GM23338 (cell line): ENCODE results near the gene YOD1. TPM values are rescaled to one million over a fixed set of nuclear protein-coding genes. Genes with fewer than 3 reads are reported as not detected.

Experiments used
- ATAC-seq: fragments of 200-7000 bp; cut with Tn5 transposase; 3 replicates; pipeline ENCODE4 v1.9.1; 2020
- DNase-seq: peaks from one replicate; pipeline ENCODE4 v3.0.0-alpha.2; 2015; ENCODE audit warnings: low spot score
- H2AFZ ChIP-seq: fragments of 200-600 bp; sonication (generic); 2 replicates; pipeline ENCODE4 v1.8.0; 2016; ENCODE audit warnings: antibody characterized with exemption, mild to moderate bottlenecking, moderate library complexity
- H3F3A ChIP-seq: fragments of 200-600 bp; sonication (generic); replicated peaks from 2 replicates; pipeline ENCODE4 v1.8.0; 2017; ENCODE audit warnings: antibody characterized with exemption, mixed run types, low read depth
- H3K27ac ChIP-seq: fragments of 200-600 bp; sonication (generic); 2 replicates; pipeline ENCODE4 v1.6.1; 2016; ENCODE audit warnings: low read depth
- H3K27me3 ChIP-seq: fragments of 200-600 bp; sonication (generic); 2 replicates; pipeline ENCODE4 v1.8.0; 2016; ENCODE audit warnings: mild to moderate bottlenecking, mixed run types, moderate library complexity; ENCODE audit not compliant: insufficient read depth
- H3K36me3 ChIP-seq: fragments of 200-600 bp; sonication (generic); 2 replicates; pipeline ENCODE4 v1.8.0; 2016; ENCODE audit warnings: mild to moderate bottlenecking; ENCODE audit not compliant: insufficient read depth
- H3K4me1 ChIP-seq: fragments of 200-600 bp; sonication (generic); 2 replicates; pipeline ENCODE4 v1.8.0; 2016; ENCODE audit warnings: mild to moderate bottlenecking, moderate library complexity; ENCODE audit not compliant: insufficient read depth
- H3K4me2 ChIP-seq: fragments of 200-600 bp; sonication (generic); 2 replicates; pipeline ENCODE4 v1.7.1; 2017; ENCODE audit warnings: mixed run types
- H3K4me3 ChIP-seq: fragments of 200-600 bp; sonication (generic); 2 replicates; pipeline ENCODE4 v1.6.1; 2016; ENCODE audit warnings: mixed run types
- H3K79me2 ChIP-seq: fragments of 200-600 bp; sonication (generic); replicated peaks from 2 replicates; pipeline ENCODE4 v1.8.0; 2017; ENCODE audit warnings: mild to moderate bottlenecking; ENCODE audit not compliant: insufficient read depth
- H3K9me2 ChIP-seq: fragments of 200-600 bp; sonication (generic); 2 replicates; pipeline ENCODE4 v1.8.0; 2017; ENCODE audit not compliant: insufficient read depth
- H4K20me1 ChIP-seq: fragments of 200-600 bp; sonication (generic); replicated peaks from 2 replicates; pipeline ENCODE4 v1.8.0; 2017; ENCODE audit warnings: mild to moderate bottlenecking; ENCODE audit not compliant: insufficient read depth
- H3K27ac Mint-ChIP-seq: 2 replicates; pipeline ENCODE4 v1.8.0; 2020; ENCODE audit warnings: inconsistent platforms, mild to moderate bottlenecking, moderate library complexity, mixed read lengths
- H3K27me3 Mint-ChIP-seq: 3 replicates; pipeline ENCODE4 v1.8.0; 2022; ENCODE audit warnings: low read depth, mild to moderate bottlenecking, moderate library complexity, mixed read lengths, inconsistent platforms; ENCODE audit not compliant: insufficient read depth, poor library complexity
- H3K36me3 Mint-ChIP-seq: 3 replicates; pipeline ENCODE4 v1.8.0; 2021; ENCODE audit warnings: low read depth, mild to moderate bottlenecking, inconsistent platforms, moderate library complexity, mixed read lengths
- H3K4me1 Mint-ChIP-seq: 3 replicates; pipeline ENCODE4 v1.8.0; 2020; ENCODE audit warnings: mild to moderate bottlenecking, inconsistent platforms, mixed read lengths
- H3K4me3 Mint-ChIP-seq: 3 replicates; pipeline ENCODE4 v1.8.0; 2021; ENCODE audit warnings: moderate library complexity, mild to moderate bottlenecking, inconsistent platforms, mixed read lengths
- H3K9me3 Mint-ChIP-seq: 3 replicates; pipeline ENCODE4 v1.8.0; 2020; ENCODE audit warnings: moderate library complexity, mild to moderate bottlenecking, inconsistent platforms, mixed read lengths
- CREB1 ChIP-seq: fragments of 250-450 bp; sonication (Bioruptor Pico); IDR thresholded peaks from 2 replicates; pipeline ENCODE4 v1.5.0; 2020; ENCODE audit warnings: low read depth, mild to moderate bottlenecking, moderate library complexity
- EZH2 ChIP-seq: fragments of 200-600 bp; sonication (generic); IDR thresholded peaks from one replicate; pipeline ENCODE4 v1.8.0; 2017; ENCODE audit warnings: antibody characterized with exemption, mild to moderate bottlenecking, low read depth; ENCODE audit not compliant: unreplicated experiment
- EZH2phosphoT487 ChIP-seq: fragments of 200-600 bp; sonication (generic); IDR thresholded peaks from one replicate; pipeline ENCODE4 v1.8.1; 2018; ENCODE audit warnings: antibody characterized with exemption; ENCODE audit not compliant: unreplicated experiment
- JUNB ChIP-seq: IDR thresholded peaks from one replicate; pipeline ENCODE4 v1.6.1; 2016; ENCODE audit warnings: antibody characterized with exemption; ENCODE audit not compliant: unreplicated experiment
- NANOG ChIP-seq: IDR thresholded peaks from 2 replicates; pipeline ENCODE4 v1.6.1; 2016; ENCODE audit warnings: antibody characterized with exemption, borderline replicate concordance
- POLR2AphosphoS5 ChIP-seq: IDR thresholded peaks from 2 replicates; pipeline ENCODE4 v1.6.1; 2016; ENCODE audit warnings: antibody characterized with exemption, low read depth
- STAT1 ChIP-seq: IDR thresholded peaks from one replicate; pipeline ENCODE4 v1.6.1; 2016; ENCODE audit warnings: antibody characterized with exemption; ENCODE audit not compliant: unreplicated experiment
- ZNF114 ChIP-seq: fragments of 250-450 bp; sonication (Bioruptor Pico); IDR thresholded peaks from 2 replicates; pipeline ENCODE4 v1.5.0; 2020; ENCODE audit warnings: mild to moderate bottlenecking, moderate library complexity
- ZNF331 ChIP-seq: fragments of 250-450 bp; sonication (Bioruptor Pico); IDR thresholded peaks from 2 replicates; pipeline ENCODE4 v1.5.0; 2020; ENCODE audit warnings: low read depth, mild to moderate bottlenecking, moderate library complexity
- polyA plus RNA-seq: library from polyadenylated mRNA; unstranded; fragments of >200 nt; fragmentation: Nextera tagmentation; extraction: Ambion mirVana; gene quantifications from 2 replicates; pipeline ENCODE4 v1.2.1, GENCODE V29; 2016
- total RNA-seq: library from RNA; depleted of rRNA; stranded (reverse); fragments of >200 nt; shearing (Covaris generic); gene quantifications from 2 replicates; pipeline ENCODE4 v1.2.3, GENCODE V29; 2014
- TF ChIP-seq, protein P1 (sequence below): fragments of 250-450 bp; sonication (Bioruptor Pico); IDR thresholded peaks from 2 replicates; pipeline ENCODE4 v1.5.0; 2020; ENCODE audit warnings: mild to moderate bottlenecking, moderate library complexity
- TF ChIP-seq, protein P2 (sequence below): IDR thresholded peaks from one replicate; pipeline ENCODE4 v1.6.1; 2018; ENCODE audit warnings: antibody characterized with exemption; ENCODE audit not compliant: unreplicated experiment
- TF ChIP-seq, protein P3 (sequence below), 2 experiments: fragments of 200-600 bp in 1 of 2; sonication (generic) in 1 of 2; conservative IDR thresholded peaks; 2 replicates each; pipeline versions ENCODE4 v1.5.1 to v1.6.1; 2016 to 2017; ENCODE audit warnings: antibody characterized with exemption in 2 of 2, low read depth in 2 of 2, mild to moderate bottlenecking in 2 of 2, moderate library complexity in 1 of 2
- TF ChIP-seq, protein P4 (sequence below): IDR thresholded peaks from 2 replicates; pipeline ENCODE4 v1.6.1; 2016; ENCODE audit warnings: antibody characterized with exemption

The YOD1 gene
- total and polyA plus RNA-seq, 2 experiments from 2014 or later = 4.6 to 21.9 TPM

DNA sequence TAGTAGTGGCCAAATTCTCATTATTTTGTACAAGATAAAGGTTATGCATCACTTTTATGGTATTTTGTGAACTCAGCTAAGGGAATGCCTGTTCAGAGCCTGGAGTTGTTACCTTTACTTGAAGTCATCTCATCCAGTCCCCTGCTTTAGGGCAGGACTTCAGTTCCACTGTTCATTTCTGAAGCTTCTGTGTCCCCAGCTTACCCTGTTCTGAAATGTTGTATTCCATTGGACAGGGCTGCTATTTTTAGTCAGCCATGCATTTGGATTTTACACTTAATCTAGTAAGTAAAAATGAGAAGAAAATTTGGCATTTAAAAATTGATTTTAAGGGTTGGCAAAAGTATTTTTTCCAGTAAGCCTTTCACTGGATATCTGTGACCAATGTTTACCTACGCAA lies 26.0 kb upstream of the YOD1 start:
- H3K36me3 ChIP-seq = no peaks in the 10 kb centered on the region
- DNase-seq (no peak), ATAC-seq (no peak)
- peaks cover 3% of the 10 kb centered on the region; the same call in 1 of the 2 replicates for H4K20me1 ChIP-seq
- H3K9me3 Mint-ChIP-seq = no peaks in the 10 kb centered on the region
- no peaks in the 10 kb centered on the region for H3K27me3 ChIP-seq
- H3K4me3 ChIP-seq = no peak overlapping the region
- TF ChIP-seq ZNF331 (no peak), EZH2 (no peak), ZNF114 (CRISPR knock-in tag) (no peak), CREB1 (CRISPR knock-in tag) (no peak), POLR2AphosphoS5 (no peak), NANOG (no peak), STAT1 (no peak), JUNB (no peak), EZH2phosphoT487 (no peak)
- TF ChIP-seq, protein P1, sequence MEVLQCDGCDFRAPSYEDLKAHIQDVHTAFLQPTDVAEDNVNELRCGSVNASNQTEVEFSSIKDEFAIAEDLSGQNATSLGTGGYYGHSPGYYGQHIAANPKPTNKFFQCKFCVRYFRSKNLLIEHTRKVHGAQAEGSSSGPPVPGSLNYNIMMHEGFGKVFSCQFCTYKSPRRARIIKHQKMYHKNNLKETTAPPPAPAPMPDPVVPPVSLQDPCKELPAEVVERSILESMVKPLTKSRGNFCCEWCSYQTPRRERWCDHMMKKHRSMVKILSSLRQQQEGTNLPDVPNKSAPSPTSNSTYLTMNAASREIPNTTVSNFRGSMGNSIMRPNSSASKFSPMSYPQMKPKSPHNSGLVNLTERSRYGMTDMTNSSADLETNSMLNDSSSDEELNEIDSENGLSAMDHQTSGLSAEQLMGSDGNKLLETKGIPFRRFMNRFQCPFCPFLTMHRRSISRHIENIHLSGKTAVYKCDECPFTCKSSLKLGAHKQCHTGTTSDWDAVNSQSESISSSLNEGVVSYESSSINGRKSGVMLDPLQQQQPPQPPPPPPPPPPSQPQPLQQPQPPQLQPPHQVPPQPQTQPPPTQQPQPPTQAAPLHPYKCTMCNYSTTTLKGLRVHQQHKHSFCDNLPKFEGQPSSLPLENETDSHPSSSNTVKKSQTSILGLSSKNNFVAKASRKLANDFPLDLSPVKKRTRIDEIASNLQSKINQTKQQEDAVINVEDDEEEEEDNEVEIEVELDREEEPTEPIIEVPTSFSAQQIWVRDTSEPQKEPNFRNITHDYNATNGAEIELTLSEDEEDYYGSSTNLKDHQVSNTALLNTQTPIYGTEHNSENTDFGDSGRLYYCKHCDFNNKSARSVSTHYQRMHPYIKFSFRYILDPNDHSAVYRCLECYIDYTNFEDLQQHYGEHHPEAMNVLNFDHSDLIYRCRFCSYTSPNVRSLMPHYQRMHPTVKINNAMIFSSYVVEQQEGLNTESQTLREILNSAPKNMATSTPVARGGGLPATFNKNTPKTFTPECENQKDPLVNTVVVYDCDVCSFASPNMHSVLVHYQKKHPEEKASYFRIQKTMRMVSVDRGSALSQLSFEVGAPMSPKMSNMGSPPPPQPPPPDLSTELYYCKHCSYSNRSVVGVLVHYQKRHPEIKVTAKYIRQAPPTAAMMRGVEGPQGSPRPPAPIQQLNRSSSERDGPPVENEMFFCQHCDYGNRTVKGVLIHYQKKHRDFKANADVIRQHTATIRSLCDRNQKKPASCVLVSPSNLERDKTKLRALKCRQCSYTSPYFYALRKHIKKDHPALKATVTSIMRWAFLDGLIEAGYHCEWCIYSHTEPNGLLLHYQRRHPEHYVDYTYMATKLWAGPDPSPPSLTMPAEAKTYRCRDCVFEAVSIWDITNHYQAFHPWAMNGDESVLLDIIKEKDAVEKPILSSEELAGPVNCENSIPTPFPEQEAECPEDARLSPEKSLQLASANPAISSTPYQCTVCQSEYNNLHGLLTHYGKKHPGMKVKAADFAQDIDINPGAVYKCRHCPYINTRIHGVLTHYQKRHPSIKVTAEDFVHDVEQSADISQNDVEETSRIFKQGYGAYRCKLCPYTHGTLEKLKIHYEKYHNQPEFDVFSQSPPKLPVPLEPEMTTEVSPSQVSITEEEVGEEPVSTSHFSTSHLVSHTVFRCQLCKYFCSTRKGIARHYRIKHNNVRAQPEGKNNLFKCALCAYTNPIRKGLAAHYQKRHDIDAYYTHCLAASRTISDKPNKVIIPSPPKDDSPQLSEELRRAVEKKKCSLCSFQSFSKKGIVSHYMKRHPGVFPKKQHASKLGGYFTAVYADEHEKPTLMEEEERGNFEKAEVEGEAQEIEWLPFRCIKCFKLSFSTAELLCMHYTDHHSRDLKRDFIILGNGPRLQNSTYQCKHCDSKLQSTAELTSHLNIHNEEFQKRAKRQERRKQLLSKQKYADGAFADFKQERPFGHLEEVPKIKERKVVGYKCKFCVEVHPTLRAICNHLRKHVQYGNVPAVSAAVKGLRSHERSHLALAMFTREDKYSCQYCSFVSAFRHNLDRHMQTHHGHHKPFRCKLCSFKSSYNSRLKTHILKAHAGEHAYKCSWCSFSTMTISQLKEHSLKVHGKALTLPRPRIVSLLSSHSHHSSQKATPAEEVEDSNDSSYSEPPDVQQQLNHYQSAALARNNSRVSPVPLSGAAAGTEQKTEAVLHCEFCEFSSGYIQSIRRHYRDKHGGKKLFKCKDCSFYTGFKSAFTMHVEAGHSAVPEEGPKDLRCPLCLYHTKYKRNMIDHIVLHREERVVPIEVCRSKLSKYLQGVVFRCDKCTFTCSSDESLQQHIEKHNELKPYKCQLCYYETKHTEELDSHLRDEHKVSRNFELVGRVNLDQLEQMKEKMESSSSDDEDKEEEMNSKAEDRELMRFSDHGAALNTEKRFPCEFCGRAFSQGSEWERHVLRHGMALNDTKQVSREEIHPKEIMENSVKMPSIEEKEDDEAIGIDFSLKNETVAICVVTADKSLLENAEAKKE (CRISPR knock-in tag) = no peak
- TF ChIP-seq, protein P2, sequence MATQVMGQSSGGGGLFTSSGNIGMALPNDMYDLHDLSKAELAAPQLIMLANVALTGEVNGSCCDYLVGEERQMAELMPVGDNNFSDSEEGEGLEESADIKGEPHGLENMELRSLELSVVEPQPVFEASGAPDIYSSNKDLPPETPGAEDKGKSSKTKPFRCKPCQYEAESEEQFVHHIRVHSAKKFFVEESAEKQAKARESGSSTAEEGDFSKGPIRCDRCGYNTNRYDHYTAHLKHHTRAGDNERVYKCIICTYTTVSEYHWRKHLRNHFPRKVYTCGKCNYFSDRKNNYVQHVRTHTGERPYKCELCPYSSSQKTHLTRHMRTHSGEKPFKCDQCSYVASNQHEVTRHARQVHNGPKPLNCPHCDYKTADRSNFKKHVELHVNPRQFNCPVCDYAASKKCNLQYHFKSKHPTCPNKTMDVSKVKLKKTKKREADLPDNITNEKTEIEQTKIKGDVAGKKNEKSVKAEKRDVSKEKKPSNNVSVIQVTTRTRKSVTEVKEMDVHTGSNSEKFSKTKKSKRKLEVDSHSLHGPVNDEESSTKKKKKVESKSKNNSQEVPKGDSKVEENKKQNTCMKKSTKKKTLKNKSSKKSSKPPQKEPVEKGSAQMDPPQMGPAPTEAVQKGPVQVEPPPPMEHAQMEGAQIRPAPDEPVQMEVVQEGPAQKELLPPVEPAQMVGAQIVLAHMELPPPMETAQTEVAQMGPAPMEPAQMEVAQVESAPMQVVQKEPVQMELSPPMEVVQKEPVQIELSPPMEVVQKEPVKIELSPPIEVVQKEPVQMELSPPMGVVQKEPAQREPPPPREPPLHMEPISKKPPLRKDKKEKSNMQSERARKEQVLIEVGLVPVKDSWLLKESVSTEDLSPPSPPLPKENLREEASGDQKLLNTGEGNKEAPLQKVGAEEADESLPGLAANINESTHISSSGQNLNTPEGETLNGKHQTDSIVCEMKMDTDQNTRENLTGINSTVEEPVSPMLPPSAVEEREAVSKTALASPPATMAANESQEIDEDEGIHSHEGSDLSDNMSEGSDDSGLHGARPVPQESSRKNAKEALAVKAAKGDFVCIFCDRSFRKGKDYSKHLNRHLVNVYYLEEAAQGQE = no peak
- TF ChIP-seq, protein P3, sequence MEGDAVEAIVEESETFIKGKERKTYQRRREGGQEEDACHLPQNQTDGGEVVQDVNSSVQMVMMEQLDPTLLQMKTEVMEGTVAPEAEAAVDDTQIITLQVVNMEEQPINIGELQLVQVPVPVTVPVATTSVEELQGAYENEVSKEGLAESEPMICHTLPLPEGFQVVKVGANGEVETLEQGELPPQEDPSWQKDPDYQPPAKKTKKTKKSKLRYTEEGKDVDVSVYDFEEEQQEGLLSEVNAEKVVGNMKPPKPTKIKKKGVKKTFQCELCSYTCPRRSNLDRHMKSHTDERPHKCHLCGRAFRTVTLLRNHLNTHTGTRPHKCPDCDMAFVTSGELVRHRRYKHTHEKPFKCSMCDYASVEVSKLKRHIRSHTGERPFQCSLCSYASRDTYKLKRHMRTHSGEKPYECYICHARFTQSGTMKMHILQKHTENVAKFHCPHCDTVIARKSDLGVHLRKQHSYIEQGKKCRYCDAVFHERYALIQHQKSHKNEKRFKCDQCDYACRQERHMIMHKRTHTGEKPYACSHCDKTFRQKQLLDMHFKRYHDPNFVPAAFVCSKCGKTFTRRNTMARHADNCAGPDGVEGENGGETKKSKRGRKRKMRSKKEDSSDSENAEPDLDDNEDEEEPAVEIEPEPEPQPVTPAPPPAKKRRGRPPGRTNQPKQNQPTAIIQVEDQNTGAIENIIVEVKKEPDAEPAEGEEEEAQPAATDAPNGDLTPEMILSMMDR (conservative IDR thresholded peaks at IDR 0.05; ENCODE audit: low read depth in 2 of 2) = no peak
- TF ChIP-seq, protein P4, sequence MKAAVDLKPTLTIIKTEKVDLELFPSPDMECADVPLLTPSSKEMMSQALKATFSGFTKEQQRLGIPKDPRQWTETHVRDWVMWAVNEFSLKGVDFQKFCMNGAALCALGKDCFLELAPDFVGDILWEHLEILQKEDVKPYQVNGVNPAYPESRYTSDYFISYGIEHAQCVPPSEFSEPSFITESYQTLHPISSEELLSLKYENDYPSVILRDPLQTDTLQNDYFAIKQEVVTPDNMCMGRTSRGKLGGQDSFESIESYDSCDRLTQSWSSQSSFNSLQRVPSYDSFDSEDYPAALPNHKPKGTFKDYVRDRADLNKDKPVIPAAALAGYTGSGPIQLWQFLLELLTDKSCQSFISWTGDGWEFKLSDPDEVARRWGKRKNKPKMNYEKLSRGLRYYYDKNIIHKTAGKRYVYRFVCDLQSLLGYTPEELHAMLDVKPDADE = no peak
- H3K36me3 Mint-ChIP-seq = no peaks in the 10 kb centered on the region; the same call in 1 of the 3 replicates
- H3K9me2 ChIP-seq = no peaks in the 10 kb centered on the region
- no peak overlapping the region for H3K4me2 ChIP-seq
- peaks cover 2% of the 10 kb centered on the region for H3K27me3 Mint-ChIP-seq
- no peak overlapping the region for H3K27ac ChIP-seq
- peaks cover 3% of the 10 kb centered on the region; the same call in 1 of the 2 replicates for H3K4me1 ChIP-seq
- peaks cover 13% of the 10 kb centered on the region; the same call in 2 of the 3 replicates for H3K4me1 Mint-ChIP-seq
- H2AFZ ChIP-seq = no peak overlapping the region
- no peak overlapping the region for H3K27ac Mint-ChIP-seq
- H3F3A ChIP-seq = no peaks in the 10 kb centered on the region
- H3K79me2 ChIP-seq = no peaks in the 10 kb centered on the region
- H3K4me3 Mint-ChIP-seq = no peak overlapping the region
